ENCODE data around the gene ZDHHC4. TPM values are rescaled to one million over a fixed set of nuclear protein-coding genes. Genes with fewer than 3 reads are reported as not detected.

ZDHHC4 gene
- polyA plus RNA-seq, 2 donors: 13.6 to 26.1 TPM

- Histone ChIP-seq H3K4me3 (ENCODE audit: low read depth in 1 of 2, low read length in 2 of 2) (no peak overlapping the region), H3K9me3 (ENCODE audit: control insufficient read depth in 2 of 2, insufficient read depth in 1 of 2, low read depth in 1 of 2, low read length in 1 of 2) (no peaks in the 10 kb centered on the region), H3K36me3 (ENCODE audit: control insufficient read depth in 2 of 2, insufficient read depth in 2 of 2, low read length in 1 of 2) (peaks cover under 1 to 35% of the 10 kb centered on the region in 2 donors), H3K4me1 (ENCODE audit: control insufficient read depth in 2 of 2, insufficient read depth in 2 of 2, low read length in 1 of 2) (no peaks in the 10 kb centered on the region), H3K27me3 (ENCODE audit: control insufficient read depth in 1 of 2, insufficient read depth in 2 of 2, low read length in 2 of 2) (no peaks in the 10 kb centered on the region), H3K27ac (ENCODE audit: low read depth in 2 of 2, low read length in 1 of 2) (no peak overlapping the region)
- 88 to 89% methylated on average over 10 of the region's 10 CpGs for WGBS, 2 donors
These were observed 27.2 kb downstream of the ZDHHC4 start for GRCh38 chr7:6604458-6604857.

GRCh38 chr7:6606866-6607583, 29.8 kb downstream of the ZDHHC4 start:
- 92 to 93% methylated on average over 34 to 36 of the region's 36 CpGs for WGBS, 2 donors
- Histone ChIP-seq H3K36me3 (ENCODE audit: control insufficient read depth in 2 of 2, insufficient read depth in 2 of 2, low read length in 1 of 2) (peaks cover 0 to 23% of the 10 kb centered on the region in 2 donors), H3K27ac (ENCODE audit: low read depth in 2 of 2, low read length in 1 of 2) (no peak overlapping the region), H3K4me1 (ENCODE audit: control insufficient read depth in 2 of 2, insufficient read depth in 2 of 2, low read length in 1 of 2) (no peaks in the 10 kb centered on the region), H3K27me3 (ENCODE audit: control insufficient read depth in 1 of 2, insufficient read depth in 2 of 2, low read length in 2 of 2) (no peaks in the 10 kb centered on the region), H3K9me3 (ENCODE audit: control insufficient read depth in 2 of 2, insufficient read depth in 1 of 2, low read depth in 1 of 2, low read length in 1 of 2) (no peaks in the 10 kb centered on the region), H3K4me3 (ENCODE audit: low read depth in 1 of 2, low read length in 2 of 2) (no peak overlapping the region)

- no peaks in the 10 kb centered on the region for H3K9me3 ChIP-seq (ENCODE audit: control insufficient read depth in 2 of 2, insufficient read depth in 1 of 2, low read depth in 1 of 2, low read length in 1 of 2)
- H3K36me3 ChIP-seq (ENCODE audit: control insufficient read depth in 2 of 2, insufficient read depth in 2 of 2, low read length in 1 of 2): peaks cover 0 to 17% of the 10 kb centered on the region in 2 donors
- no peak overlapping the region for H3K4me3 ChIP-seq (ENCODE audit: low read depth in 1 of 2, low read length in 2 of 2)
- no peaks in the 10 kb centered on the region for H3K4me1 ChIP-seq (ENCODE audit: control insufficient read depth in 2 of 2, insufficient read depth in 2 of 2, low read length in 1 of 2)
- 92 to 95% methylated on average over 32 to 38 of the region's 38 CpGs for WGBS, 2 donors
- H3K27ac ChIP-seq (ENCODE audit: low read depth in 2 of 2, low read length in 1 of 2): no peak overlapping the region
- no peaks in the 10 kb centered on the region for H3K27me3 ChIP-seq (ENCODE audit: control insufficient read depth in 1 of 2, insufficient read depth in 2 of 2, low read length in 2 of 2)
These were observed 30.4 kb downstream of the ZDHHC4 start for GRCh38 chr7:6607651-6608051.

- peaks cover 0 to 16% of the 10 kb centered on the region in 2 donors for H3K36me3 ChIP-seq (ENCODE audit: control insufficient read depth in 2 of 2, insufficient read depth in 2 of 2, low read length in 1 of 2)
These were observed 30.8 kb downstream of the ZDHHC4 start for GRCh38 chr7:6608081-6608480.

GRCh38 chr7:6608794-6609193, 31.5 kb downstream of the ZDHHC4 start:
- Histone ChIP-seq H3K4me1 (ENCODE audit: control insufficient read depth in 2 of 2, insufficient read depth in 2 of 2, low read length in 1 of 2) (no peaks in the 10 kb centered on the region), H3K27me3 (ENCODE audit: control insufficient read depth in 1 of 2, insufficient read depth in 2 of 2, low read length in 2 of 2) (no peaks in the 10 kb centered on the region), H3K27ac (ENCODE audit: low read depth in 2 of 2, low read length in 1 of 2) (no peak overlapping the region), H3K9me3 (ENCODE audit: control insufficient read depth in 2 of 2, insufficient read depth in 1 of 2, low read depth in 1 of 2, low read length in 1 of 2) (no peaks in the 10 kb centered on the region), H3K36me3 (ENCODE audit: control insufficient read depth in 2 of 2, insufficient read depth in 2 of 2, low read length in 1 of 2) (peaks cover 0 to 16% of the 10 kb centered on the region in 2 donors), H3K4me3 (ENCODE audit: low read depth in 1 of 2, low read length in 2 of 2) (no peak overlapping the region)
- WGBS, 2 donors: 92 to 94% methylated on average over 12 of the region's 12 CpGs

More at GRCh38 chr7:6608081-6608480, 30.8 kb downstream of the ZDHHC4 start:
- H3K27me3 ChIP-seq (ENCODE audit: control insufficient read depth in 1 of 2, insufficient read depth in 2 of 2, low read length in 2 of 2): no peaks in the 10 kb centered on the region
- no peak overlapping the region for H3K4me3 ChIP-seq (ENCODE audit: low read depth in 1 of 2, low read length in 2 of 2)
- H3K9me3 ChIP-seq (ENCODE audit: control insufficient read depth in 2 of 2, insufficient read depth in 1 of 2, low read depth in 1 of 2, low read length in 1 of 2): no peaks in the 10 kb centered on the region
- H3K27ac ChIP-seq (ENCODE audit: low read depth in 2 of 2, low read length in 1 of 2): no peak overlapping the region
- WGBS, 2 donors: 85 to 89% methylated on average over 27 of the region's 27 CpGs
- H3K4me1 ChIP-seq (ENCODE audit: control insufficient read depth in 2 of 2, insufficient read depth in 2 of 2, low read length in 1 of 2): no peaks in the 10 kb centered on the region

GRCh38 chr7:6612819-6613218, 35.6 kb downstream of the ZDHHC4 start:
- H3K27ac ChIP-seq (ENCODE audit: low read depth in 2 of 2, low read length in 1 of 2): no peak overlapping the region
- no peak overlapping the region for H3K4me3 ChIP-seq (ENCODE audit: low read depth in 1 of 2, low read length in 2 of 2)
- H3K4me1 ChIP-seq (ENCODE audit: control insufficient read depth in 2 of 2, insufficient read depth in 2 of 2, low read length in 1 of 2): peaks cover 4 to 13% of the 10 kb centered on the region in 2 donors
- WGBS, 2 donors: 59 to 69% methylated on average over 6 to 7 of the region's 7 CpGs
- H3K27me3 ChIP-seq (ENCODE audit: control insufficient read depth in 1 of 2, insufficient read depth in 2 of 2, low read length in 2 of 2): peaks cover 0 to 4% of the 10 kb centered on the region in 2 donors
- H3K36me3 ChIP-seq (ENCODE audit: control insufficient read depth in 2 of 2, insufficient read depth in 2 of 2, low read length in 1 of 2): peaks cover 0 to 6% of the 10 kb centered on the region in 2 donors
- peaks cover 0 to 2% of the 10 kb centered on the region in 2 donors for H3K9me3 ChIP-seq (ENCODE audit: control insufficient read depth in 2 of 2, insufficient read depth in 1 of 2, low read depth in 1 of 2, low read length in 1 of 2)

- Histone ChIP-seq H3K27me3 (ENCODE audit: control insufficient read depth in 1 of 2, insufficient read depth in 2 of 2, low read length in 2 of 2) (peaks cover 0 to 4% of the 10 kb centered on the region in 2 donors), H3K4me3 (ENCODE audit: low read depth in 1 of 2, low read length in 2 of 2) (no peak overlapping the region), H3K9me3 (ENCODE audit: control insufficient read depth in 2 of 2, insufficient read depth in 1 of 2, low read depth in 1 of 2, low read length in 1 of 2) (peaks cover 0 to 2% of the 10 kb centered on the region in 2 donors), H3K27ac (ENCODE audit: low read depth in 2 of 2, low read length in 1 of 2) (no peak overlapping the region), H3K4me1 (ENCODE audit: control insufficient read depth in 2 of 2, insufficient read depth in 2 of 2, low read length in 1 of 2) (peaks cover 4 to 13% of the 10 kb centered on the region in 2 donors), H3K36me3 (ENCODE audit: control insufficient read depth in 2 of 2, insufficient read depth in 2 of 2, low read length in 1 of 2) (peaks cover 0 to 2% of the 10 kb centered on the region in 2 donors)
- WGBS, 2 donors: 15 to 25% methylated on average over 2 of the region's 2 CpGs
These were observed 36.5 kb downstream of the ZDHHC4 start for GRCh38 chr7:6613706-6614105.

- 4 to 11% methylated on average over 29 to 91 of the region's 91 CpGs for WGBS, 2 donors
- no peaks in the 10 kb centered on the region for H3K36me3 ChIP-seq (ENCODE audit: control insufficient read depth in 2 of 2, insufficient read depth in 2 of 2, low read length in 1 of 2)
- peaks cover 0 to 4% of the 10 kb centered on the region in 2 donors for H3K27me3 ChIP-seq (ENCODE audit: control insufficient read depth in 1 of 2, insufficient read depth in 2 of 2, low read length in 2 of 2)
- peak within 1 kb of the TSS; percentile 58 to 59 for H3K4me3 ChIP-seq (ENCODE audit: low read depth in 1 of 2, low read length in 2 of 2)
- peaks cover 0 to 2% of the 10 kb centered on the region in 2 donors for H3K9me3 ChIP-seq (ENCODE audit: control insufficient read depth in 2 of 2, insufficient read depth in 1 of 2, low read depth in 1 of 2, low read length in 1 of 2)
- peaks cover 4 to 13% of the 10 kb centered on the region in 2 donors for H3K4me1 ChIP-seq (ENCODE audit: control insufficient read depth in 2 of 2, insufficient read depth in 2 of 2, low read length in 1 of 2)
- H3K27ac ChIP-seq (ENCODE audit: low read depth in 2 of 2, low read length in 1 of 2): no peak within 1 kb of the TSS
These were observed 37.9 kb downstream of the ZDHHC4 start, which contains the start of gene ZNF853 for GRCh38 chr7:6614953-6615722. ZNF853 (plus strand) TSS chr7:6615610; CDS start chr7:6616175, 565 bp downstream.

GRCh38 chr7:6615723-6616555, 38.7 kb downstream of the ZDHHC4 start:
- Histone ChIP-seq H3K27me3 (ENCODE audit: control insufficient read depth in 1 of 2, insufficient read depth in 2 of 2, low read length in 2 of 2) (peaks cover 0 to 4% of the 10 kb centered on the region in 2 donors), H3K27ac (ENCODE audit: low read depth in 2 of 2, low read length in 1 of 2) (no peak overlapping the region), H3K36me3 (ENCODE audit: control insufficient read depth in 2 of 2, insufficient read depth in 2 of 2, low read length in 1 of 2) (no peaks in the 10 kb centered on the region), H3K4me3 (ENCODE audit: low read depth in 1 of 2, low read length in 2 of 2) (peak overlapping the region; percentile 58 to 59), H3K4me1 (ENCODE audit: control insufficient read depth in 2 of 2, insufficient read depth in 2 of 2, low read length in 1 of 2) (peaks cover 4 to 13% of the 10 kb centered on the region in 2 donors), H3K9me3 (ENCODE audit: control insufficient read depth in 2 of 2, insufficient read depth in 1 of 2, low read depth in 1 of 2, low read length in 1 of 2) (peaks cover 0 to 2% of the 10 kb centered on the region in 2 donors)
- WGBS, 2 donors: 9 to 12% methylated on average over 41 to 63 of the region's 63 CpGs

All from esophagus (tissue), 2 donors.